ENCODE results near the gene TWIST1.

Gene TWIST1

DNA sequence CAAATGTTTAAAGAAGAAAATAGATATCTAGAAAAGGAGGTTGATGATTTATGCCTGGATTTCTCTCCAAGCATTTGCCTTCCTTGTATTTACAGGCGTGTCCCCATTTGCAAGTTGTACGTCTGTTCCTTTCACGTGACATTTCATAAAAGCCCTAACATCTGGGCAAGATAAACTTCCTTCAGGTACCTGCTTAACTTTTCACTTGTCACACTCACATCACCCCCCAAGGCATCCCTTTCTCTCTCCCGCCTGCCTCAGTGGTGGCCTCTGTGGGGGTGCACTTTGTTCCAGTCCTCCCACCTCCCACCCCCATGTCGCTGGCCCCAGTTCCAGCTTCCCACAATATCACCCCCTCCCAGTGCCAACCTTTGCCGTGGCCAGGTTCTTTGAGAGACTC, 6.7 kb downstream of the TWIST1 start:
- Histone ChIP-seq H3K4me1 (peaks cover 28% of the 10 kb centered on the region), H3K27me3 (no peaks in the 10 kb centered on the region)

DNA sequence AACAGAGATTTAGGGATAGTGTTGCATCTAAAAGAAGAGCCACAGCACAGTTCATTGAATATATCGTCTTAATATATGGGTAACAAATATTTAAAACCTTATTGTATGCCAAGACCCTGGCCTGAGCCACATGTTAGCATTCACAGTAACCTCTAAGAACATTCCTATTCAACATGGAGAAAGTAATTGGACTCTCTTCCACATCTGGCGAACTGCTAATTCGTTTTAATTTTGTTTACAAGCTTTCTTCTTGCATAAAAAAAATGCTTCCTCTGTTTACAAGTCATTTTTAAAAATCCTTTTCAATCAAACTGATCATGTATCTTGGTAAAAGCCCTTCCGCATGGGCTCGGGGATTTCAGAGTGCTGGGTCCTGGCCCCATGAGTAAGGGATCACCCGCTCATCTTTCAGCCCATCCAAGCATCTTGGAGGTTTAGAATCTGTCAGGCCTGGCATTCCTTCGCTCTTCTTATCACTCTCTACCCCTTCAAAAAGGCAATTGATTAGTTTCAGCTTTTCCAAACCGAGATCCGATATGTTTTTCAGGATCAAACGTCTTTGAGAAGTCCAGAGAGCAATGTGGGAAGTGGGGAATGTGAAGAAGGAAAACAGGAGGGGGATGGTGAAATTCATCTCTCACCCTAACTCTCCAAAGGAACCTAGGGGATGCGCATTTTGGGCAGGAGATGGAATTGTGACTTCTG, 7.3 kb downstream of the TWIST1 start:
- no peak for DNase-seq
- Histone ChIP-seq H3K4me1 (peaks cover 29% of the 10 kb centered on the region), H3K4me3 (ENCODE audit: low read depth, low read length) (peak overlapping the region; percentile 79), H3K36me3 (peaks cover 34% of the 10 kb centered on the region), H3K27me3 (no peaks in the 10 kb centered on the region), H3K9me3 (no peaks in the 10 kb centered on the region)
- TF ChIP-seq, protein P1, sequence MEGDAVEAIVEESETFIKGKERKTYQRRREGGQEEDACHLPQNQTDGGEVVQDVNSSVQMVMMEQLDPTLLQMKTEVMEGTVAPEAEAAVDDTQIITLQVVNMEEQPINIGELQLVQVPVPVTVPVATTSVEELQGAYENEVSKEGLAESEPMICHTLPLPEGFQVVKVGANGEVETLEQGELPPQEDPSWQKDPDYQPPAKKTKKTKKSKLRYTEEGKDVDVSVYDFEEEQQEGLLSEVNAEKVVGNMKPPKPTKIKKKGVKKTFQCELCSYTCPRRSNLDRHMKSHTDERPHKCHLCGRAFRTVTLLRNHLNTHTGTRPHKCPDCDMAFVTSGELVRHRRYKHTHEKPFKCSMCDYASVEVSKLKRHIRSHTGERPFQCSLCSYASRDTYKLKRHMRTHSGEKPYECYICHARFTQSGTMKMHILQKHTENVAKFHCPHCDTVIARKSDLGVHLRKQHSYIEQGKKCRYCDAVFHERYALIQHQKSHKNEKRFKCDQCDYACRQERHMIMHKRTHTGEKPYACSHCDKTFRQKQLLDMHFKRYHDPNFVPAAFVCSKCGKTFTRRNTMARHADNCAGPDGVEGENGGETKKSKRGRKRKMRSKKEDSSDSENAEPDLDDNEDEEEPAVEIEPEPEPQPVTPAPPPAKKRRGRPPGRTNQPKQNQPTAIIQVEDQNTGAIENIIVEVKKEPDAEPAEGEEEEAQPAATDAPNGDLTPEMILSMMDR (IDR thresholded peaks at IDR 0.05; ENCODE audit: low read depth, low read length) = no peak

More for the DNA sequence above, 6.7 kb downstream of the TWIST1 start:
- DNase-seq = no peak
- Histone ChIP-seq H3K36me3 (peaks cover 35% of the 10 kb centered on the region), H3K9me3 (no peaks in the 10 kb centered on the region), H3K4me3 (ENCODE audit: low read depth, low read length) (peak overlapping the region; percentile 95)
- TF ChIP-seq, protein P1 (IDR thresholded peaks at IDR 0.05; ENCODE audit: low read depth, low read length) = no peak

DNA sequence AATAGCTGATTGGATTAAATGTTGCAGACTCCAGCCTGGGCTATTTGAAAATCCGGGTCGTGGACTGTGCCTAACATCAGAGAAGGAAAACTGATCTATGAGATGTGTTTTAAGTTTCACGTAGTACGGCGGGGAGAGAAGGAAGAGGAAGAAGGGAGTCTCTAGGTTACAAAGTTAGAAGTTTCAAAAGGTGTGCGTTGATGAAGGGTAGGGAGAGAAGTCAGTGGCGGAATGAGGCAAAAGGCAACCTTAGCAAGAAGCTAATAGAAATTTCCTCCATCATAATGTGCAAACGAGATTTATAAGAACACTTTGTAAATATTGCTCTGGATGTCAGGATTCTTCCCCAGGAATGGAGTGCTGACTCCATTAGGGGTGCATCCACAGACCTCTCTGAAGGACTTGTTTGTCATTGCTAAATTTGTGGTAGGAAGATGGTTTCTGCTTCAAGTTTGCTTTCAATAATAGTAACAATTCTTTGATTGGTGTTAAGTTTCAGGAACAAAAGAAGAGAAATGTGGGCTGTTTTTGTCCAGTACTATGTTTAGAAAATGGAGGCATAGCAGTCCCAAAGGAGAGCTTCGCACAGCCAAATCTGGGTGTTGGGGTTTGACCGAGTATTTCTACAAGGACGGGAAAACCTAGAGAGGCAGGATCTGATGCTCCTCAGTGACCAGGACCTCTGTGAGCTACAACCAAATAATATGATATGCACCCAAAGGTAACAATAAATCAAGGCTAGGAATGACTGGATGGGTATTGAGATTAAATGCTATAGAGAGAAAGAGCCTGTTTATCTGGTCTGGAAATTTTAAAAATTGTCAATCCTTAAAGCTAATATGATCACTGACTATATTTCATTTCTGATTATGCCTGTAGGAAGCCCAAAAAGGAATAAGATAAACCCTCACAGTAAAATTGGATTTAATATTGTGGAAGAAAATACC, 8.2 kb downstream of the TWIST1 start:
- TF ChIP-seq, protein P1 (IDR thresholded peaks at IDR 0.05; ENCODE audit: low read depth, low read length) = no peak
- peaks cover 25% of the 10 kb centered on the region for H3K36me3 ChIP-seq
- H3K4me1 ChIP-seq = peaks cover 37% of the 10 kb centered on the region
- peak overlapping the region; percentile 79 for H3K4me3 ChIP-seq (ENCODE audit: low read depth, low read length)
- no peaks in the 10 kb centered on the region for H3K9me3 ChIP-seq
- DNase-seq = no peak
- H3K27me3 ChIP-seq = no peaks in the 10 kb centered on the region

DNA sequence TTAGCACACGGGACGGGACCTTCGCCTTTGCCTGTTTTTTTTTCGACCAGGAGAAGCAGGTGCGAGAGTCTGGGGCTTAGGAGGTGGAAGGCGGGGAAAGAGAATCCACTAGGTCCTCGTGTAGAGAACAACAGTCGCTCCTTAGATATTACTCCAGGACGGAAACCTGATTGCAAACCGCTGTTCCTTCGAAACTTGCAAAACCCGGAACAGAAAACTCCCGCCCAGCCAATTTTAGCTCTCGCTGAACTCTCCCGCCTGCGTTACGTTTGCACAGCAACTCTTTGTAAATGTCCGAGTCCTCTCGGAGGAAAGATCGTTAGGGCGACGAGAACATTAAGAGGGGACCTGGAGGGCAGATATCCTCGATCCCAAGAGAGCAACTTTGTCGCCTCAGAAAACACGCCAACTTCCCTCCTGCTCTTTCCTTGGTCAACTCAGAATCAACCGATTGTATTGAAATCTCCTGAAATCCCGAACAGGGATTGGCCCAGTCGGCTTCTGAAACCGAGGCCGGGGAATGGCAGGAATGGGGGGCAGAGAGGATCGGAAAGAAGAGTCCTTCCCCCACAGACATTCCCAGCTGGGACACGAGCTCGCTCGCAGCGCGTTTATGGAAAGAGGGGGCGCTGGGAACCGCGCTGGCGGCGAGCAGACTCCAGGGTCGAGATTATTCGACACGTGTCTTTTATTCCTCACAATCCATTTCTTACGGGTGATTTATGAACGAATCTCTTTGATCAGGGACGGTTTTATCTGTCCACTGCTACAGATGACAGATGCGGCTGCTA, 9.9 kb downstream of the TWIST1 start:
- no peaks in the 10 kb centered on the region for H3K9me3 ChIP-seq
- H3K4me3 ChIP-seq (ENCODE audit: low read depth, low read length) = peak overlapping the region; percentile 79
- peaks cover 9% of the 10 kb centered on the region for H3K36me3 ChIP-seq
- TF ChIP-seq, protein P1 (IDR thresholded peaks at IDR 0.05; ENCODE audit: low read depth, low read length) = 0 out of 2 replicates have a peak, but pooled peaks have one; percentile 3
- H3K4me1 ChIP-seq = peaks cover 40% of the 10 kb centered on the region
- no peaks in the 10 kb centered on the region for H3K27me3 ChIP-seq
- peak; percentile 61 for DNase-seq

DNA sequence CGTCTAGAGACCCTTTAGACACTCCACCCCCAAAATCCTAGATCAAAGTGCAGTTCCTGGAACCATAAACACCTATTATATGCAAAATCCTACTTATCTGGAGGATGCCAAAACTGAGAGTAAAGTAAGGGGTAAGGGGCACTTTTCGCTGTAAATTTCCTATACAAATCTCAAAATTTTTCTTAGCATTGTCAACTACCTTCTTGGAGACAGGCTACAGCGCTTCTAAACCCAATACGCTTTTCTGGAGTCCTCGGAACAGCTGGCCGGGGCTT, 10.4 kb downstream of the TWIST1 start:
- H3K36me3 ChIP-seq = peaks cover 7% of the 10 kb centered on the region
- no peaks in the 10 kb centered on the region for H3K9me3 ChIP-seq
- TF ChIP-seq, protein P1 (IDR thresholded peaks at IDR 0.05; ENCODE audit: low read depth, low read length) = no peak
- DNase-seq = no peak
- peaks cover 40% of the 10 kb centered on the region for H3K4me1 ChIP-seq
- H3K4me3 ChIP-seq (ENCODE audit: low read depth, low read length) = peak overlapping the region; percentile 79
- no peaks in the 10 kb centered on the region for H3K27me3 ChIP-seq
